HG02798 (cell line): Measurements from ENCODE around the gene SCARF2.
"Not testable (repeated sequence)": the region's sequence is repeated elsewhere in the genome, so short reads cannot be mapped to it uniquely, and the experiment has no call there.

Source experiments
- ATAC-seq: cut with Tn5 transposase; IDR thresholded peaks from one replicate; pipeline ENCODE4 v1.9.1; 2021; ENCODE audit warnings: mild to moderate bottlenecking; ENCODE audit not compliant: unreplicated experiment, poor library complexity

Gene SCARF2

DNA sequence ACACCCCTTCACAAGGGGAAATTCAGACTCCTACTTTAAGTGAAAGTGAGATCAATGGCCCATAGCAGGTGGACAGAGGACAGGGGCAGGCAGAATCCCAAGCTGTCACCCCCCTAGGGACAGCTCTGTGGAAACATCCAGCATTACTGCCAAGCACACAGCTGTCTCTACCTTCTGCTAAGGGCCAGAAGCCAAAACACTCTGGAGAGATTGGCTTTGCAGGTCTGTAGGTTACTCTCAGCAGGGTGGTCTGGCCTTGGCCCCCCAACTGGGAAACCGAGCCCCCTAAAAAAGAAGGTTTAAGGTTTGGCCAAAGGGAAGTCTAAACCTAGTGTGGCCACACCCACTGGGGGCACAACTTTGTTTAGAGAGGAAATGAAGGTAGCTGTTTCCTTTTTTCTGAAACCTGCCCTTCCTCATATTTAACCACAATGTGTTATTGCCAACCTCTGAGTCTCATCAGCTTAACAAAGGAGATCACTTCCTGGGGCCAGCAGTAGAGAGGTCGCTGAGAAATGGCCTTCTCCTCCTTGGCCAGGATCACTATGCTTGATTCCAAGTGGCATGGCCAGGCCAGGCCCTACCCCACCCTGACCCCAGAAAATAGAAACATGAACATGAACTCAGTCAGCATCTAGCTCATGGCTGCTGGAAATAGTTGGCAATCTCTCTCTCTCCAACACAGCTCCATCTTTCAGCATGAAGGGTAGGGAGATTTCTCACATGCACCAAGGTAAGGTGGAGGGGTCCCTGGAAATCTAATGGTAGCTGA, 25.9 kb upstream of the SCARF2 start:
- no peak for ATAC-seq

DNA sequence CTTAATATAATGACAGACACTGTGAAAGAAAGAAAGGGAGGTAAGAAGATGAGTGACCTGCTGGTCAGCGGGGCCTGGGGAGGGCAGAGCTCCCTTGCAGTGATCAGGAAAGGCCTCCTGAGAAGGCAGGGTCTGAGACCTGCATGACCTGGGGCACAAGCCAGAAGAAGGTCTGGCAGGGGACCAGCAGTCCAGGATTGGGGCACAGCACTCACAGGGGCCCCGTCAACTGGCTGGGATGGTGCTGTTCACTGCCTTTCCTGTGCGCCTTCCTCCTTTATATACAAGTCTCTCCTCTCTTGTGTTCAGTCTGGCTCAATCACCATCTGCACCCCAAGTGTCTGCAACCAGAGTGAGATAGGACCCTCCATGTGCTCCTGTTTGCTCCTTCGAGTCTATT, 22.2 kb upstream of the SCARF2 start:
- ATAC-seq, result no peak

DNA sequence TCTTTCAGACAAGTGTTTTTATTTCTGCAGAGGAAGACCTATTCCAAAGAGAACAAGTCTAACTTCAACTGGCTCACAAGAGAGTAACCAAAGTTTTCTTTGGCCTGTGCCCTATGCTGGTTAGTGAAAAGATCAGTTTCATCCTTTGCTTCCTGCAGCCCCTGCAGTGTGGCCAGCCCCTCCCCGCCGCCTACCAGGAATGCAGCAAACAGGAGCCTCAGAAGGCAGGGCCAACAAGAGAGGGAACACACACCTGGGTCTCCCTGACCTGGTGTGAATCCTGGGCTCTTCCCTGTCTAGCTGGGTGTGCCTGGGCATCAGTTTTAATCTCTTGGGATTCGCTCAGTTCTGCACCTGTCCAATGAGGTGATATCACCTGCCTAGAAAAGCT, 21.5 kb upstream of the SCARF2 start:
- no peak for ATAC-seq

DNA sequence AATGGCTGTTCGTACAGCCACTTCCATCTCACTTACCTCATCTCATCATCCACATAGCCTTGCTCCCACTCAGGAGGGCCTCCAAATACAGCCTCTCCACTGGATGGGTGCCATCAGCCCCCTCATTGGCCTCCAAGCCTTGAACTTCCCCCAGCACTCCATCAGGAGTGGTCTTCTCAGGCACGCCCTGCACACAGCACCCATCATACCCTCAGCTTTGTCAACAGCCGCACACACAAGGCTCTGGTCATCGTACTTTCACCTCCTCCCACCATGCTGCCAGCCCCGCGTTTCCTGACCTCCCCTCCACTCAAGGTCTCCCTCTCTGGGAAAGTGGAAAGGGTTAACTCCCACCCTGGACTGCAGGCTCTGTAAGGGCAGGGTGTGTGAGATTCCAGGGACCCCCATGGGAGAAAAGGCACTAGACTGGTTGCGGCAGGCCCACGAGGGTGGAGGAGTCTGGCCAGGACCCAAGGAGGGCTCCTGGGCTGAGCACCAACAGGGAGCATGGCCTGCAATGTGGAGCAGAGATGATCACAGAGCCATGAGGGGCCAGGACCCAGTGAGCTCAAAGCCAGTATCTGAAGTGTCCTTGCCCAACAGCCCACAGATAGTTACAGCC, 21.0 kb upstream of the SCARF2 start:
- ATAC-seq, result no peak

DNA sequence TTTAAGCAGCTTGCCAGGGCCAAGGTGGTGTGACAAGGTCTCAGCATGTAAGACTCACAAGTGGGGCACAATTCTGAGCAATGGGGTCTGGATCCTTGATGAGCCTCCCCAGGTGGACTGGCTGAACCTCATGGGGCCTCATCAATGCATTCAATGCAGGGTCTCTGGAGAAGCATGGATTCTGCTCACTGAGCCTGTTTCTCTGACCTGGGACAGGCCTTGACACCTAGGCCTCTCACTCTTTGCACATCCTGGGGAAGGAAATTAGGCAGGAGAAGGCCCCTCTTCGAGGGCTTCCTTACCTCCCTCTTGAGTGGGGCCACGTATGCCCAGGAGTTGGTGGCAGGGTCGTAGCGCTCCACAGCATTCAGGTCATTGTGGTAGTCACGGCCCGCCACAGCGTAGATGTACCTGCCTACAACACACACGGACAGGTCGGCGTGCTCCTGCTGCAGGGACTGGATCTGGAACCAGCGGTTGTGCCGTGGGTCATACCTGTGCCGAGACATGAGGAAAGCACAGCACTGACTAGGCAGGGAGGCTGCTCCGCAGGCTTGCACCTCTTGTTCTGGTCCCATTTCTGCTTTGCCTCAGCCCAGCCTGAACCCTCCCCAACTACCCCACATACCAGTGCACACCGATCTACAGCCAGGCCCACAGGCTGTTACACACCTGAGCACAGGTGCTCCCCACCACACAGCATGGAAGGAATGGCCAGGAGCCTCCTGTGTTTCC, 20.0 kb upstream of the SCARF2 start:
- ATAC-seq, result no peak

DNA sequence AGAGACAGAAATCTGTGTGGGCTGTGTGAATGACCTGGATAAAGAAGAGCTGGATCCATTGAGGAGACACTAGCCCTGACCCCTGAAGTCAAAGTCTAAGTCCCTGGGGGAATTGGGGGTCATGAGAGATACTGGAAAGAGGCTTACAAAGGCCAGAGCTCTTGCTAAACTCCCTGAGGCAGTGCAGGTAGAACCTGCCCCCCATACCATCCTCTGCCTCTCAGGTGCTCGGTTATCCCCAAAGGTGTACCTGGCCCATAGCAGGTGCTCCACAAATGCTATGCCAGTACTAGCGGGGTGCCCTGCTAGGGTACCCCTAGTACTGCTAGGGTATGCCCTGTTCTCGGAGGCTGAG, 19.1 kb upstream of the SCARF2 start:
- ATAC-seq, result no peak

DNA sequence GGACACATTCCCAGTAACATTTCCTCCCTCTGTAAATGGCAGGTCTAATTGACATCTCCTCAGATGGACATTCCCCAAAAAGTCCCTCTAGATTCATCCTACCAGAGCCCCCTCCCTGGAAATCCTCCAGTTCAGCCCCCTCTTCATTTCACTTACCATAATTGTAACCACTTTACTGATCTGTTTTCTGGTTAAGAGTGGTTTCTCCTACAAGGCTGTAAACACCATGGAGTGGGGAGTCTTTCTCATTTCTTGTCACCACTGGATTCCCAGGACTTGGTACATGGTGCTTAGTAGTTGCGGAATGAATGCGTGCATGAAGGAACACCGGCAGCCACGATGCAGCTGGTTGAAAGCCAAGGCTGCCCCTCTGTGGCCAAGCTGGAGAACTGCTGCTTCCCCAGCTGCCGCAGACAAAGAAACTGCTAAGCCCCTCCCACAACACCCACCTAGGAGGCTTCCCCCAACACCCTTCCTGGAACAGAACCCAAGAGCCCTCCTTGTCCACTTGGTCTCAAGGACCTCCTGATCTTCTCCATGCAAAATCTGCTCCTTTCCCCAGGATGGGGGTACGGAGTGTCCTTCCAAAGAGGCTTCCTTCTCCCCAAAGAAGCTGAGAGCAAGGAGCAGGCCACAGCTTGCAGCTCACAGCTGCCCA, 18.6 kb upstream of the SCARF2 start:
- peak; percentile 57 for ATAC-seq

DNA sequence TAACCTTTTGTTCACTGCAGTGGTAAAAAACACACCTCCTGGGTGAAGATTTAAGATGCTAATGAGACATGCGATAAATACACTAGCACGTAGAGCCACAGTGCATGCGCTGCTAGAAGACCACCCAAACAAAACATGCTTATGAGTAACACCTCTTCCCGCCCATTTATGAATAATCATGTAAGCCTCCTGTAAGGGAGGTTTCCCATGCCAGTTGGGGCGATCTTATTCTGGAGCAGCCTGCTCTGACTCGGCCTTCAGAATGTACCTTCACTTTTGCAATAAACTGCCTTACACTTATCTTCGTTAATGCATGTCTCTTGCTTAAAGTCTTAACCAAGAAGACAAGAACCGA, 18.1 kb upstream of the SCARF2 start:
- ATAC-seq, result no peak

DNA sequence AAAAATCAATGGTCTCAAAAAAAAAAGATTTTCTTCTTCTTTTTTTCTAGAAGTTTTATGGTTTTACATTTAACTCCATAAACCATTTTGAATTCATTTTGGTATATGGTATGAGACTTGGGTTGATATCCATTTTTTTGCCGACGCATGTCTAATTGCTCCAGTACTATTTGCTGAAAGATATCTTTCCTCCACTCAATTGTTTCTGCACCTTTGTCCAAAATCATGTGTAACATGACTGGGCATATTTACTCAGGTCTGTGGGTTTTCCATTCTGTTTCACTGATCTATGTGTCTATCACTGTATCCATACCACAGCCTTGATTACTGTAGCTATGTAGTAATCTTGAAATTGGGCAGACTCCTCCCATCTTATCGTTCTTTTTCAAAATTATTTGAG, 15.6 kb upstream of the SCARF2 start:
- ATAC-seq, result no peak

DNA sequence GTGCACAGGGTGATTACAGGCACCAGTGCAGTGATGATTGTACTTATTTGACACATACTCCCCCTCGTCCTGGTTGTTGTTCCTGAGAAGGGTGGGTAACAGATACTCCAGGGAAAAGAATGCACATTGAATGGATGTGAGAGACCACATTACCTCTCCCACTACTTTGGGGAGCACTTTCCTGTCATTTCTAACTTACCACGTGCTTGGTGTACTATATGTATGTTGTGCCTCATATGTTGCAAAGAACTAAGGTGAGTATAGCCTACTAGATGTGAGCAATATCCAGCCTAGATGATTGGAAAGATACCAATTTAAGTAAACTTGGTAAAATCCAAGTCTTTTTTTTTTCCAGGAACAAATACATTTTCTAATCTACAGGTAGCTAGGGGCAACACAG, 14.3 kb upstream of the SCARF2 start:
- no peak for ATAC-seq

DNA sequence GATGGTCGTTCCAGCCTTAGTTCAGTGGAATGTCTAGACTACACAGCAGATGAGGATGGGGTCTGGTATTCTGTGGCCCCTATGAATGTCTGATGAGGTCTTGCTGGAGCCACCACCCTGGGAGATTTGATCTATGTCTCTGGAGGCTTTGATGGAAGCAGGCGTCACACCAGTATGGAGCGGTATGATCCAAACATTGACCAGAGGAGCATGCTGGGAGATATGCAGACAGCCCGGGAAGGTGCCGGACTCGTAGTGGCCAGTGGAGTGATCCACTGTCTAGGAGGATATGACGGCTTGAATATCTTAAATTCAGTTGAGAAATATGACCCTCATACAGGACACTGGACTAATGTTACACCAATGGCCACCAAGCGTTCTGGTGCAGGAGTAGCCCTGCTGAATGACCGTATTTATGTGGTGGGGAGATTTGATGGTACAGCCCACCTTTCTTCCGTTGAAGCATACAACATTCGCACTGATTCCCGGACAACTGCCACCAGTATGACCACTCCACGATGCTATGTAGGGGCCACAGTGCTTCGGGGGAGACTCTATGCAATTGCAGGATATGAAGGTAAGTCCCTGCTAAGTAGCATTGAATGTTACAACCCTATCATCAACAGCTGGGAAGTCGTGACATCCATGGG, 13.6 kb upstream of the SCARF2 start:
- not testable (repeated sequence) for ATAC-seq

DNA sequence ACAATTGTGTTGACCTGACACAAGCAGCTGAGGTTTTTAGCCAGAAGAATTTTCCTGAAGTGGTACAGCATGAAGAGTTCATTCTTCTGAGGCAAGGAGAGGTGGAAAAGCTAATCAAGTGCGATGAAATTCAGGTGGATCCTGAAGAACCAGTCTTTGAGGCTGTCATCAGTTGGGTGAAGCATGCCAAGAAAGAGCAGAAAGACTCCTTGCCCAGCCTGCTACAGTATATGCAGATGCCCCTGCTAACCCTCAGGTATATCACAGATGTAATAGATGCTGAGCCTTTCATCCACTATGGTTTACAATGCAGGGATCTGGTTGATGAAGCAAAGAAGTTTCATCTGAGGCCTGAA, 12.9 kb upstream of the SCARF2 start:
- no peak for ATAC-seq

DNA sequence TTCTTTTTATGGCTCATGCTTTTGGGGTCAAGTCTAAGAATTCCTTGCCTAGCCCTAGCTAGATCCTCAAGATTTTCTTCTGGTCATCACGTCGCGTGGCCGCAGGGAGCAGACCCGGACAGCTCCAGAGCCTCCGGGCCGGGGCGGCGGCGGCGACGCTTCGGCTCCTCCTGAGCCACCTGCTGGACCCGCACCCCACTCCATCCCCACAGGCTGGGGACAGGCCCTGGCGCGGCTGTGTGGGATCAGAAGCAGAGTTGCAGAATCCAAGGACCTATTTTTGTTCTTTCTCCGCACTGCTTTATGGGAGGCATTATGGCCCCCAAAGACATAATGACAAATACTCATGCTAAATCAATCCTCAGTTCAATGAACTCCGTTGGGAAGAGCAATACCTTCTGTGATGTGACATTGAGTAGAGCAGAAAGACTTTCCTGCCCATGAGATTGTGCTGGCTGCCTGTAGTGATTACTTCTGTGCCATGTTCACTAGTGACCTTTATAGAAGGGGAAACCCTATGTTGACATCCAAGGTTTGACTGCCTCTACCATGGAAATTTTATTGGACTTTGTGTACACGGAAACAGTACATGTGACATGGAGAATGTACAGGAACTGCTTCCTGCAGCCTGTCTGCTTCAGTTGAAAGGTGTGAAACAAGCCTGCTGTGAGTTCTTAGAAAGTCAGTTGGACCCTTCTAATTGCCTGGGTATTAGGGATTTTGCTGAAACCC, 12.4 kb upstream of the SCARF2 start:
- ATAC-seq, result no peak

DNA sequence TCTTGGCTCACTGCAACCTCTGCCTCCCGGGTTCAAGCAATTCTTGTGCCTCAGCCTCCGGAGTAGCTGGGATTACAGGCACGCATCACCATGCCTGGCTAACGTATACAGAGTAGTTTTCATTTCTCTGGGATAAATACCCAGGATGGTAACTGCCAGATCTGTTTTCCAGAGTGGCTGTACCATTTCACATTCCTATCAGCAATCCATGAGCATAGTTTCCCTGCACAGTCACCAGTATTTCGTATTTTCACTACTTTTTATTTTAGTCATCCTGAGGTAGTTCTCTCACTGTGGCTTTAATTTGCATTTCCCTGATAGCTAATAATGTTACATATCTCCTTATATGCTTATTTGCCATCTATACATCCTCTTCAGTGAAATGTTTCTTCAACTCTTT, 11.0 kb upstream of the SCARF2 start:
- no peak for ATAC-seq

DNA sequence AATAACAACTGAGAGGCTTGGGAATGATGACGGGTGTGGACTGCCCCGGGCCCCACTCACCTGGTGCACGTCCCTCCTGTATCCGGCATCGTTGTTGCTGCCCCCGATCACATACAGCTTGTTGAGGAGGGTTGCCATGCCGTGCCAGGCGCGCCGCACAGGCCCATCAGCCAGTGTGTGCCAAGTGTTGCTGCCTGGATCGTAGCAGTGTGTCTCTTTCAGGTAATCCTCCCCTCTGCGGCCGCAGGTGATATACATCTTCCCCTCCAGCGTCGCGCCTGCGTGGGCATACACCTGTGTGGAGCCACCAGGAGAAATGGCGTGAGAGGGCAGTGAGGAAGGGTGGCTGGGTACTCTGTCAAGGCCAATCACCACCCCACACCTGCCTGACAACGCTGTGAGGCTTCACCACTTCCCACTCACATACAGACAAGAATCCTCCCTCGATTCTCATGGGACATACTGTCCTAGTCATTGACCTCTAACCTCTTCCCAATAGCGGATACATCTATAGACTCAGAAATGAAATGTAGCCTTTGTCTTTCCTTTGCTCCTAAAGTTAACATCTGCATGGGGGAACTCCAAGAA, 8.9 kb upstream of the SCARF2 start:
- ATAC-seq, result no peak

DNA sequence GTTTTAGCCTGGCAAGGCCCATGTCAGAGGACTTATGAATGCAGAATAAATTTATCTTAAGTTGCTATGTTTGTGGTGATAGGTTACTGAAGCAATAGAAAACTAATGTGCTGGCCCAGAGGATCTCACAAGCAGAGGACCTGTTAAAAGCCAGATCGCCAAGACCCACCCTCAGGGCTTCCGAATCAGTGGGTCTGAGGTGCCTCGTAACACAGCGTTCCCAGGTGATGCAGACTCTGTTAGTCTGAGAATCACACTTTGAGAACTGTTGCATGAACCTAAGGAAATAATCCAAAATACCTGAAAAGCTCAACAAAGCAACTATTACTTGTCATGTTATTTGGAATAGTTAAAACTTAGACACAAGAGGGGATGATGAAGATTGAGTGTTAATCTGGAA, 6.7 kb upstream of the SCARF2 start:
- no peak for ATAC-seq

DNA sequence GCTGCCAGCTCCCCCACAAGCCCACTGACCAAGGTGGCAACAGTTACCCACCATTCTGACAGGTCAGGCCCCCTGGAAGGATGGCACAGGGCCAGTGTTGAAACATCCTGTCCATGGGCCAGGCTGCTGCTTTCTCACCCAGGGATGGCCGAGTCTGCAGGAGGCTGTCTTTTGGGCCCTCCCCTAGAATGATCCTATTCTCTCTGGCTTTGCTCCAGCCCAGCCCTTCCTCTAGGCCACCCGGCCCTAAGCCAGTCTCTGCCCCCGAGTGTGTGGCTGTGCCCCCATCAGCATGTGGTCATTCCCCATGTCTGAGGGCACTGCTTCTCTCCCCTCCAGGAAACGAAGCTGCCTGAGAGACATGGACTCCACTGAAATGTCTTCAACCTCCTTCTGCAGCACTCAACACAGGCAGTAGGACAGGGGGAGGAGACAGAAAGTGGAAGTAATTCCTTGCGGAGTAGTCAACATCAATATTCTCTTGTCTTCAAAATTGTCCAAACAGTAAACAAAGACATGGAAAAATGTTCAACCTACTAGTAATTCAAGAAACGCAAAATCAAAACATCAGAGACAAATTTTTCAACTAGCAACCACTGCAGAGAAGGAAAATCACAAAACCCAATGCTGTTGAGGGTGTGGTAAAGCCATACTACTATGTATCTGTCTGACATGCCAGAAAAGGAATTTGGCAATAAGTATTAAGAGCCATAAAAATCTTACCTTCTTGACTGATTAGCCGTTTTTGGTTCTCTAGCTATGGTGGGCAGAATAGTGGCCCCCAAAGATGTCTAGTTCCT, 5.1 kb upstream of the SCARF2 start:
- no peak for ATAC-seq

DNA sequence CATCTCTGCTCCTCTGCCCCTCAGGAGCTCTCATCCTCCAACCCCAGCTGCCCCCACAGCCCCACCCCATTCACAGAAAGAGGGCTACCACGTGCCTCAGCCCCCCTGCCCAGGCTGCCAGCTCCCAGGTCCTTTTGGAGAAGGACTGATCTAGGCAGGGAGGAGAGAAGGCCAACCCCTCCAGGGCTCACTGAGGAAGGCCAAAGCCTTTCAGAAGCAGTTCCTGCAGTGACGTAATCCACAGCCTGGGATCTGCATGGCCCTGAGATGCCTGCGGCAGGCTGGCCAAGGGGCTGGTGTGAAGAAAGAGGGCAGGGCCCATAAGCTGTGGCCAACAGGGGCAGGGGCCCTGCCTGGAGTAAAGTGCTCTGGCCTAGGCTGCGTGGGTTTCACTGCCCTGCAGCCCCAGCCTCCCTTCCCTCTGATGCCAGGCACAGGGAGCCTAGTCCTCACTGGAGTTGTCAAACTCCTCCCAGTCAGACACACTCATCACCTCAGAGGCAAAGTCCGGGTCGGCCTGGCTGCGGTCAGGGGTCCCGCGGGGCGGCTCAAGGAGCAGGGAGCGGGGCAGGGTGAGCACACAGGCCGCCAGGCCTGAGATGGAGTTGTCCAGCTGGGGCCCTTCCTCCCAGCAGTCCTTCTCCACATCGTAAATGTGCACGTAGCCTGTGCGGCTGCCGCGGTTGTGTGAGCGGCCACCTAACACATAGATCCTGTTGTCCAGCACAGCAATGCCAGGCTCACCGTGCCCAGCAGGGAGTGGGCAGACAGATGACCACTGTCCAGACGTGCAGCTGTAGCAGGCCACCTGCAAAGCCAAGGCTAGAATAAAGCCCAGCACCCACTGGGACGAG, 4.2 kb upstream of the SCARF2 start:
- no peak for ATAC-seq
